Neuronal stem cell (in vitro differentiated cells): ENCODE results near the gene DPEP2.
A peak's percentile ranks its signal among the peaks of the same experiment; 100 is the strongest.

Experiments
- DNase-seq: peaks from one replicate; pipeline ENCODE4 v3.0.0-alpha.2; 2013; ENCODE audit warnings: low spot score
- H2AFZ ChIP-seq: one replicate; pipeline ENCODE4 v1.6.1; 2013; ENCODE audit warnings: mild to moderate bottlenecking, low read length, inconsistent platforms
- H2AK5ac ChIP-seq: 2 replicates; pipeline ENCODE4 v1.6.1; 2013; ENCODE audit warnings: low read depth, mild to moderate bottlenecking, inconsistent platforms, low read length, moderate library complexity, mixed read lengths
- H2BK120ac ChIP-seq: 2 replicates; pipeline ENCODE4 v1.6.1; 2013; ENCODE audit warnings: low read depth, mild to moderate bottlenecking, inconsistent platforms, low read length, moderate library complexity, mixed read lengths
- H2BK12ac ChIP-seq: one replicate; pipeline ENCODE4 v1.6.1; 2013; ENCODE audit warnings: low read length, inconsistent platforms
- H2BK15ac ChIP-seq: 2 replicates; pipeline ENCODE4 v1.6.1; 2013; ENCODE audit warnings: mild to moderate bottlenecking, low read length, inconsistent platforms, mixed read lengths
- H2BK5ac ChIP-seq: one replicate; pipeline ENCODE4 v1.6.1; 2013; ENCODE audit warnings: inconsistent platforms, mild to moderate bottlenecking, low read length, moderate library complexity
- H3K14ac ChIP-seq: one replicate; pipeline ENCODE4 v1.6.1; 2013; ENCODE audit warnings: low read length, inconsistent platforms
- H3K18ac ChIP-seq: 2 replicates; pipeline ENCODE4 v1.6.1; 2013; ENCODE audit warnings: low read length, inconsistent platforms
- H3K23ac ChIP-seq: 2 replicates; pipeline ENCODE4 v1.6.1; 2013; ENCODE audit warnings: low read depth, mild to moderate bottlenecking, mixed read lengths, low read length, inconsistent platforms; ENCODE audit not compliant: poor library complexity
- H3K27ac ChIP-seq: replicated peaks from 3 replicates; pipeline ENCODE4 v1.5.1; 2013; ENCODE audit warnings: low read length, inconsistent platforms
- H3K27me3 ChIP-seq, 3 experiments: 2 replicates each; pipeline ENCODE4 v1.6.1; 2013; ENCODE audit warnings: low read length in 3 of 3, mild to moderate bottlenecking in 2 of 3, inconsistent platforms in 1 of 3, low read depth in 1 of 3, mixed read lengths in 1 of 3, moderate library complexity in 1 of 3; ENCODE audit not compliant: control insufficient read depth in 3 of 3, insufficient read depth in 3 of 3
- H3K36me3 ChIP-seq, 2 donors: replicated peaks in 1 of 2; 2 replicates each; pipeline ENCODE4 v1.6.1; 2013; ENCODE audit warnings: low read length in 2 of 2; ENCODE audit not compliant: control insufficient read depth in 2 of 2, insufficient read depth in 2 of 2
- H3K4ac ChIP-seq: 2 replicates; pipeline ENCODE4 v1.6.1; 2013; ENCODE audit warnings: inconsistent platforms, mild to moderate bottlenecking, low read length, moderate library complexity
- H3K4me1 ChIP-seq, 2 donors: 1 replicate in 1 of 2; 2 replicates in 1 of 2; pipeline ENCODE4 v1.6.1; 2013; ENCODE audit warnings: low read length in 2 of 2, low read depth in 1 of 2; ENCODE audit not compliant: control insufficient read depth in 2 of 2, insufficient read depth in 1 of 2
- H3K4me2 ChIP-seq: one replicate; pipeline ENCODE4 v1.6.1; 2013; ENCODE audit warnings: mild to moderate bottlenecking, low read length, inconsistent platforms; ENCODE audit not compliant: insufficient read depth, poor library complexity, severe bottlenecking
- H3K4me3 ChIP-seq, 2 donors: 2 replicates each; pipeline ENCODE4 v1.5.1; 2013; ENCODE audit warnings: low read length in 2 of 2, mild to moderate bottlenecking in 2 of 2, inconsistent platforms in 1 of 2, moderate library complexity in 1 of 2
- H3K79me1 ChIP-seq: one replicate; pipeline ENCODE4 v1.6.1; 2013; ENCODE audit warnings: low read depth, mild to moderate bottlenecking, inconsistent platforms, low read length, moderate library complexity
- H3K9ac ChIP-seq: one replicate; pipeline ENCODE4 v1.6.1; 2013; ENCODE audit warnings: mild to moderate bottlenecking, low read depth, low read length, inconsistent platforms; ENCODE audit not compliant: poor library complexity
- H3K9me3 ChIP-seq, 2 donors: replicated peaks in 1 of 2; 2 replicates each; pipeline versions ENCODE3 to v1.6.1; 2013; ENCODE audit warnings: low read length in 2 of 2, mild to moderate bottlenecking in 2 of 2, inconsistent platforms in 1 of 2, low read depth in 1 of 2, mixed read lengths in 1 of 2, moderate library complexity in 1 of 2; ENCODE audit not compliant: control insufficient read depth in 2 of 2, insufficient read depth in 1 of 2
- H4K8ac ChIP-seq: one replicate; pipeline ENCODE4 v1.6.1; 2013; ENCODE audit warnings: low read depth, mild to moderate bottlenecking, inconsistent platforms, low read length, moderate library complexity
- H4K91ac ChIP-seq: one replicate; pipeline ENCODE4 v1.6.1; 2013; ENCODE audit warnings: low read length, low read depth, mild to moderate bottlenecking, inconsistent platforms; ENCODE audit not compliant: poor library complexity
- WGBS, 2 donors: extraction: QIAGEN DNeasy Blood & Tissue Kit; methylation state at CpG; one replicate each; pipeline ENCODE4 v1.1.7; 2013; ENCODE audit warnings: missing lambda C conversion rate in 2 of 2, mixed read lengths in 1 of 2; ENCODE audit not compliant: insufficient read length in 2 of 2, insufficient replicate concordance in 1 of 2; ENCODE audit errors: extremely low coverage in 2 of 2; 5-methylcytosine and 5-hydroxymethylcytosine counted together

Gene DPEP2

GRCh38 chr16:67982011-67982696, 17.1 kb downstream of the DPEP2 start:
- H3K79me1 ChIP-seq, result no peaks in the 10 kb centered on the region
- H2BK12ac ChIP-seq, result no peak overlapping the region
- peaks cover 0 to under 1% (median 0%) of the 10 kb centered on the region in 3 experiments for H3K27me3 ChIP-seq
- no CpG with 5 or more reads among the region's 49 CpGs for WGBS, 2 donors
- H3K27ac ChIP-seq, result no peak overlapping the region
- no peak overlapping the region for H2AK5ac ChIP-seq
- H3K4me3 ChIP-seq, result no peak overlapping the region
- no peak overlapping the region for H3K18ac ChIP-seq
- no peak overlapping the region for H2BK15ac ChIP-seq
- peaks cover 0 to 4% of the 10 kb centered on the region in 2 donors for H3K9me3 ChIP-seq
- no peak overlapping the region for H3K4me2 ChIP-seq
- no peak overlapping the region for H4K8ac ChIP-seq
- DNase-seq, result no peak
- H4K91ac ChIP-seq, result no peak overlapping the region
- H3K23ac ChIP-seq, result no peak overlapping the region
- peaks cover 0 to 4% of the 10 kb centered on the region in 2 donors for H3K4me1 ChIP-seq
- H2BK120ac ChIP-seq, result no peak overlapping the region
- no peaks in the 10 kb centered on the region for H3K36me3 ChIP-seq
- H3K4ac ChIP-seq, result no peak overlapping the region
- H3K14ac ChIP-seq, result no peak overlapping the region
- H3K9ac ChIP-seq, result no peak overlapping the region
- no peak overlapping the region for H2AFZ ChIP-seq
- H2BK5ac ChIP-seq, result no peak overlapping the region

GRCh38 chr16:67979955-67980678, 19.2 kb downstream of the DPEP2 start, which contains the start of gene DPEP3:
Gene DPEP3, minus strand, starts transcription at chr16:67980499. Its CDS starts 119 bp downstream, at chr16:67980380.
- H3K14ac ChIP-seq, result peak within 1 kb of the TSS; percentile 38
- peaks cover 0 to 9% (median 0%) of the 10 kb centered on the region in 3 experiments for H3K27me3 ChIP-seq
- peaks cover 0 to 4% of the 10 kb centered on the region in 2 donors for H3K9me3 ChIP-seq
- H2AFZ ChIP-seq, result no peak within 1 kb of the TSS
- peaks cover 0 to 4% of the 10 kb centered on the region in 2 donors for H3K4me1 ChIP-seq
- no peak within 1 kb of the TSS for H3K4me3 ChIP-seq
- peak within 1 kb of the TSS; percentile 88 for H2AK5ac ChIP-seq
- H3K27ac ChIP-seq, result no peak within 1 kb of the TSS
- H3K36me3 ChIP-seq, result no peaks in the 10 kb centered on the region
- H4K8ac ChIP-seq, result no peak within 1 kb of the TSS
- peak within 1 kb of the TSS; percentile 97 for H3K4ac ChIP-seq
- H3K18ac ChIP-seq, result peak within 1 kb of the TSS; percentile 85
- H2BK15ac ChIP-seq, result peak within 1 kb of the TSS; percentile 55
- no peak within 1 kb of the TSS for H2BK12ac ChIP-seq
- no CpG with 5 or more reads among the region's 62 CpGs for WGBS, 2 donors
- peak within 1 kb of the TSS; percentile 68 for H3K23ac ChIP-seq
- peak within 1 kb of the TSS; percentile 81 for H2BK120ac ChIP-seq
- DNase-seq, result no peak
- no peaks in the 10 kb centered on the region for H3K79me1 ChIP-seq
- no peak within 1 kb of the TSS for H3K4me2 ChIP-seq
- peak within 1 kb of the TSS; percentile 33 for H2BK5ac ChIP-seq
- H4K91ac ChIP-seq, result no peak within 1 kb of the TSS
- no peak within 1 kb of the TSS for H3K9ac ChIP-seq

- DNase-seq, result no peak
- Histone ChIP-seq H3K4ac (no peak overlapping the region), H2BK120ac (no peak overlapping the region), H2BK12ac (no peak overlapping the region), H3K27me3 (peaks cover 0 to 9% (median 0%) of the 10 kb centered on the region in 3 experiments), H3K9me3 (peaks cover 0 to 2% of the 10 kb centered on the region in 2 donors), H4K91ac (no peak overlapping the region), H3K4me3 (no peak overlapping the region), H3K18ac (peak overlapping the region; percentile 39), H3K9ac (no peak overlapping the region), H3K4me1 (no peaks in the 10 kb centered on the region), H3K23ac (peak overlapping the region; percentile 10), H3K27ac (no peak overlapping the region), H3K79me1 (no peaks in the 10 kb centered on the region), H4K8ac (no peak overlapping the region), H2AK5ac (no peak overlapping the region), H2AFZ (no peak overlapping the region), H2BK5ac (no peak overlapping the region), H3K36me3 (no peaks in the 10 kb centered on the region), H2BK15ac (no peak overlapping the region), H3K14ac (no peak overlapping the region), H3K4me2 (no peak overlapping the region)
- WGBS, 2 donors, result no CpG with 5 or more reads among the region's 9 CpGs
Measured at GRCh38 chr16:67977469-67978227, 21.6 kb downstream of the DPEP2 start.
